H1 (cell line): ENCODE measurements around the gene NDUFAF8. TPM values are rescaled to one million over a fixed set of nuclear protein-coding genes. Genes with fewer than 3 reads are reported as not detected.

Experiments used
- CBX5 ChIP-seq: fragments of 300-800, 300-1000 bp; sonication (generic); IDR thresholded peaks from 2 replicates; pipeline ENCODE4 v1.7.1; 2016; ENCODE audit warnings: antibody characterized with exemption, low read length, low read depth
- CHD1 ChIP-seq: IDR thresholded peaks from 2 replicates; pipeline ENCODE4 v1.6.1; 2012; ENCODE audit warnings: low read depth, low read length, improper control_type of control experiment
- CHD7 ChIP-seq: fragments of 300-600 bp; sonication (generic); IDR thresholded peaks from 2 replicates; pipeline ENCODE4 v1.7.1; 2012; ENCODE audit warnings: low read length, moderate library complexity, mild to moderate bottlenecking, inconsistent platforms; ENCODE audit not compliant: insufficient replicate concordance
- CREB1 ChIP-seq: IDR thresholded peaks from 2 replicates; pipeline ENCODE4 v1.6.1; 2012; ENCODE audit warnings: inconsistent platforms
- HDAC6 ChIP-seq: IDR thresholded peaks from one replicate; pipeline ENCODE4 v1.7.1; 2012; ENCODE audit warnings: low read depth, mild to moderate bottlenecking, inconsistent platforms, low read length, moderate library complexity
- JUN ChIP-seq: IDR thresholded peaks from 2 replicates; pipeline ENCODE4 v1.6.1; 2011; ENCODE audit warnings: low read depth, mild to moderate bottlenecking, improper control_type of control experiment, low read length
- POLR2A ChIP-seq, 2 experiments: IDR thresholded peaks; 1 replicate in 1 of 2; 2 replicates in 1 of 2; pipeline ENCODE4 v1.6.1; 2011; ENCODE audit warnings: low read depth in 2 of 2, low read length in 2 of 2, mild to moderate bottlenecking in 2 of 2; ENCODE audit errors: control extremely low read depth in 1 of 2
- POU5F1 ChIP-seq: IDR thresholded peaks from 2 replicates; pipeline ENCODE4 v1.6.1; 2011; ENCODE audit warnings: low read depth, mild to moderate bottlenecking, low read length, moderate library complexity
- SIRT6 ChIP-seq: IDR thresholded peaks from one replicate; pipeline ENCODE4 v1.7.1; 2012; ENCODE audit warnings: low read length, inconsistent platforms
- SP1 ChIP-seq: IDR thresholded peaks from 2 replicates; pipeline ENCODE4 v1.6.1; 2011; ENCODE audit warnings: low read depth, low read length
- TBP ChIP-seq: IDR thresholded peaks from 2 replicates; pipeline ENCODE4 v1.6.1; 2011; ENCODE audit warnings: low read depth, low read length, improper control_type of control experiment
- polyA plus RNA-seq, 7 experiments: library from polyadenylated mRNA; depleted of rRNA in 3 of 7; stranded (reverse) in 5 of 7; unstranded in 2 of 7; fragments of >200 nt in 5 of 7; fragments of 200-250 nt in 2 of 7; gene quantifications; 1 replicate in 5 of 7; 2 replicates in 1 of 7; 4 replicates in 1 of 7; pipeline versions ENCODE4 v1.2.1 to v1.2.3, GENCODE V29; 2011 to 2013; ENCODE audit warnings: missing spikeins in 2 of 7, mixed read lengths in 2 of 7
- total RNA-seq: library from RNA; stranded (reverse); fragmentation: NEBNext Ultra II Directional; extraction: Animal tissue kit (Norgen Biotek cat#: 25700); gene quantifications from 2 replicates; pipeline ENCODE4 v1.2.1, GENCODE V29; 2021

Gene NDUFAF8
- total and polyA plus RNA-seq, 2 of the 8 experiments (the other 6 are each of a cell fraction or from before 2014, with no cell fraction given) = 48.9 to 91.1 TPM

GRCh38 chr17:81260641-81261040 is 21.5 kb downstream of the NDUFAF8 start (continued):
- TF ChIP-seq CHD7 = no peak
- no peak for TF ChIP-seq POU5F1
- TF ChIP-seq HDAC6 = no peak
- no peak for TF ChIP-seq CBX5
- no peak for TF ChIP-seq CREB1
- TF ChIP-seq JUN = no peak
- no peak for TF ChIP-seq CHD1
- no peak for TF ChIP-seq TBP
- TF ChIP-seq SIRT6 = no peak
- no peak for TF ChIP-seq POLR2A (IDR thresholded peaks at IDR 0.05; ENCODE audit: control extremely low read depth in 1 of 2, low read depth in 2 of 2, low read length in 2 of 2)
- TF ChIP-seq SP1 = no peak
